NCI-H146 treated with DMSO at 0.1 percent for 48 hours (cell line): Measurements from ENCODE around the gene OR2T27.
"Not testable (repeated sequence)": the region's sequence is repeated elsewhere in the genome, so short reads cannot be mapped to it uniquely, and the experiment has no call there.

Experiments used
- DNase-seq: peaks from one replicate; lab custom pipeline; 2025; ENCODE audit not compliant: unreplicated experiment; lab: John Stamatoyannopoulos, UW

Gene OR2T27, protein sequence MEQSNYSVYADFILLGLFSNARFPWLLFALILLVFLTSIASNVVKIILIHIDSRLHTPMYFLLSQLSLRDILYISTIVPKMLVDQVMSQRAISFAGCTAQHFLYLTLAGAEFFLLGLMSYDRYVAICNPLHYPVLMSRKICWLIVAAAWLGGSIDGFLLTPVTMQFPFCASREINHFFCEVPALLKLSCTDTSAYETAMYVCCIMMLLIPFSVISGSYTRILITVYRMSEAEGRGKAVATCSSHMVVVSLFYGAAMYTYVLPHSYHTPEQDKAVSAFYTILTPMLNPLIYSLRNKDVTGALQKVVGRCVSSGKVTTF

GRCh38 chr1:248655354-248655753 is at the start of gene OR2T27:
OR2T27 (minus strand) TSS chr1:248655528; CDS start chr1:248650884, 4,644 bp downstream.
- DNase-seq: not testable (repeated sequence)

DNA sequence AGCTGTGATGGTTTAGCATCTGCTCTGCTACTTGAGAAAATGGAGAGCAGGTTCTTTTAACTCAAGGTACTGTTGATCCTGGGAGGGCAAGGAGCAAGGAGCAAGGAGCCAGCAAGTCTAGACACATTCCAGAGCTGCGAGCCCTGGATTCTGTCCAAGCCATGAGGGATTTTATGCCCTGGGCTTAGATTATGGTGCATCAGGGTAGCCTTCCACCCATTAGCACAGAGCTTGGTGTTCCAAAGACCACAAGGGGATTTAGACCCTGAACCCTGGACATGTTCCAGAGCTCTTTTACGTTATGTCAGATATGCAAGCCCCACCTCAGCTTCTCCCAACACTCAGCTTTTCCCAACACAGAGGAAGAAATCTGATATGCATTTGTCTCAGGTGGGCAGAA is 49.3 kb upstream of the OR2T27 start:
- no peak for DNase-seq

GRCh38 chr1:248703674-248704073 is 48.3 kb upstream of the OR2T27 start:
- DNase-seq: no peak

DNA sequence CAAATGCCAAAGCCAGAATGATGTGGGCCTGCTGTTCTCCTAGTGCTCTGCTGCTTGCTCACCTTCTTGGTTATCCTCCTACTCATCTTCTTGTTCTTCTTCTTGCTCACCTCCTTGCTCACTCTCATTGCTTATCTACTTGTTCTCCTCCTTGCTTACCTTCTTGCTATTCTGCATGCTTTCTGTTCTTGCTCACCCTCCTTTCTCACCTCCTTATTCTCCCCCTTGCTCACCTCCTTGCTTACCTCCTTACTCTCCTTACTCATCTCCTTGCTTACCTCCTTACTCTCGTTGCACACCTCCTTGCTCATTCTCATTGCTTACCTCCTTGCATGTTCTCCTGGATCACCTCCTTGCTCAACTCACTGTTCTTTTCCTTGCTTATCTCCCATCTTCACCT is 47.4 kb upstream of the OR2T27 start, which contains the start of gene OR14I1:
TSS of gene OR14I1 (minus strand) at position 53 of the 400 bp plus-strand sequence.
- DNase-seq: no peak

GRCh38 chr1:248699099-248699498 is 43.8 kb upstream of the OR2T27 start:
- no peak for DNase-seq

DNA sequence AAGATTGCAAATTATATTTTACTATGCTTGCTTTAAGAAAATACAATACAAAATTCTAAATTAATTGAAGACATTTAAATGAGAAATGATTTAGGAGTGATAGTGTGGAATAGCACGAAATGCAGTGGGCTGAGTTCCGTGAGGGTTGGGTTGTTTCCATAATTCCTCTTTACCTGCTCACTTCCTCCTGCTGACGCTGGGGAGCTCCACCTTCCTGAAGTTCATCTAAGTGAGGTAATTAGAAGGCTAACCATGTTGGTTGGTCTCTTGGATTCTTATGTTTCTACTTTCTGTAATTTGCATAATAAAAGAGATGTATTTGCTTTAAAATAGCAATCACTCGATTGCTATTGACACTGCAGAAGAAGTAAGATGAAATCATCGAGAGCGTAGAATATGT is 42.6 kb upstream of the OR2T27 start:
- DNase-seq: no peak

- DNase-seq: no peak
Measured at GRCh38 chr1:248696774-248697173, 41.4 kb upstream of the OR2T27 start.

DNA sequence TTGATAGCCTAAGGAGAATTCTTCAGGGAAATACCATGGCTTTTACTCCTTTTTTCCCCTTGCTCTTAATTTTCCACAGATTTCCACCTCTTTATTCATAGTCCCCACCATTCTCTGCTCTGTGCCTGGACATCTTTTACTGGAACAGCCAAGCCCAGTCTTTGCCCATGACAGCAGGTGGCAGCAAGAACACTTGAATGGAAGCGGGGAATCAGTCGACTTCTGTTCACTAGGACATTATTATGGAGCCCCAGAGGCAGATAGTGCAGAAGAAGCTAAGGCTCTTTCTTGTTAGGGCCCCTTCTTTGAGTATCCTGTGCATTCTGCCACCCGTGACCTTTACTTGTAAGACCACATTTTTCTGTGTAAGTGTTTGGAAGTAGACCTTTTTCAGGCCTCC is 40.9 kb upstream of the OR2T27 start:
- DNase-seq: peak; percentile 8

DNA sequence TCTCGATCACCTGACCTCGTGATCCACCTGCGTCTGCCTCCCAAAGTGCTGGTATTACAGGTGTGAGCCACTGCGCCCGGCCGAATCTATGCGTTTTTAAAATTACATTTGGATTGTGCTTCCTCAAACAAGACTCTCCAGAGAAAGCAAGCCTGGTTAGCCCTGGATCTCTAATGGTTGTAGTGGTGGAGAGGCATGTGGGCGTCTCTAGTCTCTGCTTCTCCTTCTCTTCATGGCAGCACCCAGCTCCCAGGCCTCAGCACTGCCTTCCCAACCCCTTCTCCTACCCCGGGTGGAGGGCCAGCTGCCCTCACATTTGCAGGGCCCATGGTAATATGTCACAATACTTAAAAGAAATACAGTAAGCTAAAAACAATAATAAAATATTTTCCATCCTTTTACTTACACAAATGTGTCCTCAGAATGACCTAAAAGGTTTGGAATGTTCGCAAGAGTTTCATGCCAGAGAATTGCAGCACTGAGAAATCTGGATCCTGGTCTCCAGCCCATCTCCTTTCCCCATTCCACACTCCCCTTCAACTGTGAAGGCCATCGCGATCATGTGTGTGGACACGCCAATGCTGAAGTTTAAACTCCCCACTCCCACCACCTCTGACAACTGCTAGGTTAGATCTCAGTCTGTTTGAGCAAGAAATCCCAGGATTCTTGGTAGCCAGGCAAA is 40.3 kb upstream of the OR2T27 start:
- no peak for DNase-seq

GRCh38 chr1:248691567-248692155 is 36.3 kb upstream of the OR2T27 start:
- peak; percentile 35 for DNase-seq

GRCh38 chr1:248688527-248689298 is 33.4 kb upstream of the OR2T27 start:
- DNase-seq: no peak

- no peak for DNase-seq
Measured at GRCh38 chr1:248686815-248687214, 31.5 kb upstream of the OR2T27 start.

DNA sequence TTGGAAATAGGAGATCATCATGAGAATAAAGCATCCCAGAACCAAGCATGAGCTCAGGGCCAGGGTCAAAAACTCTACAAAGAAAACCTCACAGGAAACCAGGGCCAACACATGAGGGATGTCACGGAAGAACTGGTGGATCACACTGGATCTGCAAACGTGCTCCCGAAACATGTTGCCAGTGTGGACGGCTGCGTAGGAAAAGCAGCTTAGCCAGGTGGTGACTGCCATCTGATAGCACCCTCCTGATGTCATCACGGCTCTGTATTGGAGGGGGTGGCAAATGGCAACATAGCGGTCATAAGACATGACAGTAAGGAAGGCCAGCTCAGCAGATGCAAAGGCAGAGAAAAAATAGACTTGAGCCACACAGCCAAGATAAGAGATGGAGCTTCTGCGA is 26.3 kb upstream of the OR2T27 start:
- DNase-seq: no peak

- DNase-seq: no peak
Measured at GRCh38 chr1:248670003-248670402, 14.7 kb upstream of the OR2T27 start.

- not testable (repeated sequence) for DNase-seq
Measured at GRCh38 chr1:248663453-248664328, 8.4 kb upstream of the OR2T27 start.

GRCh38 chr1:248656797-248657196 is 1.5 kb upstream of the OR2T27 start:
- not testable (repeated sequence) for DNase-seq

DNA sequence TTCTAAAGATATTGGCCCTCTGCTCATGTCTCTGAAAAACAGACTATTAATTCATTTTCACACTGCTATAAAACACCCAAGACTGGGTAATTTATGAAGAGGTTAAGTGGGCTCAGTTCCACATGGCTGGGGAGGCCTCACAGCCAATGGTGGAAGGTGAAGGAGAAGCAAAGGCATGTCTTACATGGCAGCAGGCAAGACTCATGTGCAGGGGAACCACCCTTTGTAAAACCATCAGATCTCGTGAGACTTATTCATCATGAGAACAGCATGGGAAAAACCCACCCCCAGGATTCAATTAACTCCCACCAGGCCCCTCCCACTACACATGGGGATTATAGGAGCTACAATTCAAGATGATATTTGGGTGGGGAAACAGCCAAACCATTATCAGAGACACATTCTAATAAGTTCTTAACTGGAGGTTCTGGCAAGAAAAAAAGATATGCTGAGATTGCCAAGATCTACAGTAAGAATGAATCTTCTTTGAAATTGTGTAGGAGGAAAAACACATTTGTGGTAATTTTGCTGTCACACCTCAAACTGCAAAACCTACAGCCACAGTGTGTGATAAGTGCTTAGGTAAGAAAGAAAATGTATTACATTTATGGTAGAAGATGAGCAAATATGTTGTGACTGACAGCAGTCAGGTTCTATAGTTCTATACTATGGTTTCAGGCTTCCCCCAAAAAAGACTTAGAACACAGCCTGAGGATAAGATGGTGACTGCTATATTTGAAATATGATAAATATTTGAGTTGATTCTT is 6.4 kb downstream of the OR2T27 start:
- not testable (repeated sequence) for DNase-seq

DNA sequence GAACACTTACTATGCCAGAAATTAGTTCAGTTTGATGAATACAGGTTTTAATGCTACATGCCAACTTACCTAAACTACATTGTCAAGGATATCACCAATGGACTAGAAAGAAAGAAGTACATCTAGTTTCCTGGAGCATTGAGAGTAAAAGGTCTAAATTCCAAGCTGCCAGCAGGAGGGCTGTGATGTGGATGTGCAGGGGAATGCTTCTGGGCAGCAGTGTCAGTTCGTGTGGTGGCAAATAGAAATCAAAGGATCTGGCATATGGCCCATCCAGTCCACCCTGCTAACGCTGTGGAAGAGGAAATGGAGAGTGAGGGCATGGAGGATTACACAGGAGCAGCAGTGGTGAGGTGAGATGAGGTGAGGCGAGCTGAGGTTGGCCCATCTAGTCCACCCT is 10.2 kb downstream of the OR2T27 start, which contains the start of gene OR2T35:
TSS of gene OR2T35 (minus strand) at position 101 of the 400 bp plus-strand sequence. CDS start 6,020 bp downstream, outside the sequence.
- not testable (repeated sequence) for DNase-seq

DNA sequence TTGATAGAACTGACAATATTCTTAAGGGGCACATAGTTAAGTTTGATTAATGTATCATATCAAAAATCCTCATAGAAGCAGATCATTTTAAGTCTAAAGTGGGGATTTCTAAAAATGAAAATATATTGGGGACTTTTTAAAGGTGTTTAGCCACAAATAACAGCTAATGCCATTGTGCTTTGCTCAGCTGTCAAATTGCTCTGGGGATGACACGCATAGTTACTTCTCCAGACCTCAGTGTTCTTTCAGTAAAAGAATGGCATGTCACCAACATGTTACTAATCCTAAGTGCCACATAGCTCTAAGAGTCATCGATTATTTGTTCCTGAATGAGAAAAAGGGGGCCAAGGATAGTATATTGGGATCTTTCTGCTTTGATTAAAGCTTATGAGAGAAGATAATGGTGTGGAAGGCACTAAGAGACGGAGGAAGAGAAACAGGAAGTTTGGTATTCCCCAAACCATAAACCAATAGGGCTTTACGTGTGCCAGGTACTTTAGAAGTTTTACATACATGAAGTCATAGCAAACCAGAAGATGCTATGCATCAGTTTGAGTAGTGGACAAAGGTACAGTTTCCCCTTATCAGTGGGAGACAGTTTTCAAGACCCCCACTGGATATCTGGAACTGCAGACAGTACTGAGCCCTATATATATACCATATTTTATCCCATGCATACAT is 12.2 kb downstream of the OR2T27 start:
- DNase-seq: not testable (repeated sequence)
